Measurements from ENCODE around the gene HOXB13. TPM values are rescaled to one million over a fixed set of nuclear protein-coding genes. Genes with fewer than 3 reads are reported as not detected.

The HOXB13 gene
- total RNA-seq, 2 experiments from 2014 or later = not detected

DNA sequence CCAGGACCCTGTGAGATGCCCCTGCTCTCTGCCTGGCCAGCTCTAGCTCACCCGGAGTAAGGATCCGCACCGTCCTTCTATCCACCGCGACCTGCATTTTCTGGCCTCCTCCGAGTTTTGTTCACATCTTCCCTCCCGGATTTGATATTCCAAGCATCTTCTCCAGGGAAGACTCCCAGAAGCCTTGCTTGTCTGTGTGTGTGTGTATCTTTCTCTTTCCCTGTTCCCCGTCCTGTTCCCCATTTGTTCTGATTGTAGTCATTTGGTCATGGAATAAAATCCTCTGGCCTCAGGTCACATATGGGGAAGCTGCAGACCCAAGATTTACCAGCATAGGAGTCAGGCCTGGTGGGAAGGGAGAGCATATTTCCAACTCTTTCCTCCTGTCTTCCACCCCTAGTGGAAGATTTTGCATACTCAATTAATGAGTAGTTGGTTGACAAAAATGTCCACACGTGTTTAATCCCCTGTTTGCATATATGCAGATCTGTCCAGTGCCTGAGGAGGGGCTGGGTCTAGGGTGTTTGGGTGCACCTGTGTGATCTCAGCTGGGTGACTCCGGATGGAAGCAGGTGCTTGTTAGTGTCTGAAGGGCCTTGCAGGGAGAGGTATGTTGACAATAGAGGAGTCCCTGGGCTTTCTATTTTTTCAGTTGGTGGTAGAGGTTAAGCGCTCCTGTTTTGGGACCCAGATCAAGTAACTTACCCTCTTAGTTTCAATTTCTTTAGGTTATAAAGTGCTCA is 8.1 kb downstream of the HOXB13 start:
- no peak overlapping the region for H2AFZ ChIP-seq (ENCODE audit: low read length)
- no peaks in the 10 kb centered on the region for H4K20me1 ChIP-seq (ENCODE audit: insufficient read depth, low read length)
- CTCF ChIA-PET (ENCODE audit: unreplicated experiment) = no interaction called here
- no peaks in the 10 kb centered on the region for H3K9me2 ChIP-seq (ENCODE audit: insufficient read depth, low read length)
- no peak for DNase-seq (ENCODE audit: low spot score)
- no peaks in the 10 kb centered on the region for H3K9me3 ChIP-seq (ENCODE audit: low read length)
- no TSS peak for BruUV-seq (replicated peaks)
- POLR2A ChIA-PET = no interaction called here
- no peaks in the 10 kb centered on the region for H3K4me1 ChIP-seq (ENCODE audit: insufficient read depth, low read length, poor library complexity, severe bottlenecking)
- H3K79me2 ChIP-seq (ENCODE audit: insufficient read depth, low read depth, low read length) = no peaks in the 10 kb centered on the region
- intact Hi-C loops (cut with micrococcal nuclease; ENCODE audit: unreplicated experiment) = loop anchor here (10.0 kb wide), 1 partner anchor 84 kb away; no protein-coding TSS in a partner anchor
- no peaks in the 10 kb centered on the region for H3K36me3 ChIP-seq (ENCODE audit: insufficient read depth, low read length)
- no peak overlapping the region for H3K4me3 ChIP-seq (ENCODE audit: low read depth, low read length, poor library complexity, severe bottlenecking)
- H3K4me2 ChIP-seq (ENCODE audit: low read length) = no peak overlapping the region
- H3K27ac ChIP-seq (ENCODE audit: low read depth, low read length, poor library complexity, severe bottlenecking) = no peak overlapping the region
- no peak for TF ChIP-seq CTCF (conservative IDR thresholded peaks at IDR 0.05; ENCODE audit: low read length)
- TF ChIP-seq EZH2phosphoT487 (IDR thresholded peaks at IDR 0.05; ENCODE audit: borderline replicate concordance, low read depth, low read length) = no peak

DNA sequence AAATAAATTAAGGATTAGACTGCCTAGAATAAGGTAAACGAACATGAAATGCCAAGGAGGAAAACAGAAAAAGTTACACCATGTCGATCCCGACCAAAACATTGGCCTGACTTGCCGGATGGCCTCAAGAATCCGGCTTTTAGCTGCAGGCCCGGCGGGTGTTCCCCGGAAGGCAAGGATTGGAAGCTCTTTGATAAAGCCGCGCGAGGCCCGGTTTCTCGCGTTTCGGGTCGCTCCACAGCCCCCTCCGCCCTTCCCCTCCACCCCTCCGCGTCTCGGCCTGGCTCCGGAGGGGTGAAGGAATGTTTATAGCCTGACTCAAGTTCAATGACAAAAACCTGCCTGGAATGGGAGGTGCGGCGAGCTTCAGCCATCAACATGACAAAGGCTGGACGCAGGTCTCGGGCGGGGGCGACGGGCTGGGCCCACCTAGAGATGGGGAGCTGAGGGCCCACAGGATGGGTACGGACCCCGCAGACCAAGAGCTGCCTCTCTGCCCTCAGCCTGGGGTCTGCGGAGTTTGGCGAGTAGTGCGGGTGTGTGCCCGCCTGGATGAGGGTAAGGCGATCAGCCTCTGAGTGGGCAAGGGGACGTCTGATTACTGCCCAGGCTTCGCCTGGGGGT is 8.8 kb downstream of the HOXB13 start:
- no peak overlapping the region for H3K4me3 ChIP-seq (ENCODE audit: low read depth, low read length, poor library complexity, severe bottlenecking)
- H3K9me3 ChIP-seq (ENCODE audit: low read length) = no peaks in the 10 kb centered on the region
- no peak overlapping the region for H2AFZ ChIP-seq (ENCODE audit: low read length)
- no peaks in the 10 kb centered on the region for H3K4me1 ChIP-seq (ENCODE audit: insufficient read depth, low read length, poor library complexity, severe bottlenecking)
- POLR2A ChIA-PET = no interaction called here
- DNase-seq (ENCODE audit: low spot score) = no peak
- TF ChIP-seq CTCF (conservative IDR thresholded peaks at IDR 0.05; ENCODE audit: low read length) = no peak
- no peak for TF ChIP-seq EZH2phosphoT487 (IDR thresholded peaks at IDR 0.05; ENCODE audit: borderline replicate concordance, low read depth, low read length)
- intact Hi-C loops (cut with micrococcal nuclease; ENCODE audit: unreplicated experiment) = loop anchor here (10.0 kb wide), 1 partner anchor 85 kb away; no protein-coding TSS in a partner anchor
- no TSS peak for BruUV-seq (replicated peaks)
- H3K79me2 ChIP-seq (ENCODE audit: insufficient read depth, low read depth, low read length) = no peaks in the 10 kb centered on the region
- CTCF ChIA-PET (ENCODE audit: unreplicated experiment) = no interaction called here
- H3K36me3 ChIP-seq (ENCODE audit: insufficient read depth, low read length) = no peaks in the 10 kb centered on the region
- H4K20me1 ChIP-seq (ENCODE audit: insufficient read depth, low read length) = no peaks in the 10 kb centered on the region
- no peak overlapping the region for H3K4me2 ChIP-seq (ENCODE audit: low read length)
- H3K9me2 ChIP-seq (ENCODE audit: insufficient read depth, low read length) = no peaks in the 10 kb centered on the region
- H3K27ac ChIP-seq (ENCODE audit: low read depth, low read length, poor library complexity, severe bottlenecking) = no peak overlapping the region
